HCT116 (cell line): ENCODE data around the gene ABI1. TPM values are rescaled to one million over a fixed set of nuclear protein-coding genes. Genes with fewer than 3 reads are reported as not detected.

ENCODE experiments used
- total RNA-seq: library from RNA; stranded (reverse); gene quantifications from one replicate; pipeline ENCODE4 v1.2.1, GENCODE V29; 2021; ENCODE audit not compliant: unreplicated experiment

ABI1 gene
- total RNA-seq, 1 experiment from 2014 or later: 34.8 TPM

Other genes starting within 250 kb of the ABI1 start
- 23.5 TPM for gene PDSS1, start 163.3 kb downstream of the ABI1 start, total RNA-seq
- gene ANKRD26, start 239.5 kb upstream of the ABI1 start, total RNA-seq: 5.5 TPM